Right renal cortex interstitium (tissue), 3 donors: ENCODE data around the gene PRR14L. TPM values are rescaled to one million over a fixed set of nuclear protein-coding genes. Genes with fewer than 3 reads are reported as not detected.
"Not testable (repeated sequence)": the region's sequence is repeated elsewhere in the genome, so short reads cannot be mapped to it uniquely, and the experiment has no call there.

ENCODE experiments used
- DNase-seq, 3 donors: peaks; one replicate each; pipeline ENCODE4 v3.0.0-alpha.2; 2013; ENCODE audit warnings: low read depth in 3 of 3, low spot score in 2 of 3
- polyA plus RNA-seq, 3 donors: library from polyadenylated mRNA; unstranded; fragments of 120-200 nt; gene quantifications; one replicate each; pipeline ENCODE4 v1.2.1, GENCODE V29; 2013; ENCODE audit not compliant: insufficient read length in 3 of 3

Gene PRR14L
- polyA plus RNA-seq, result 10 to 100 TPM; 25.0 to 26.7 (median 25.4) TPM

DNA sequence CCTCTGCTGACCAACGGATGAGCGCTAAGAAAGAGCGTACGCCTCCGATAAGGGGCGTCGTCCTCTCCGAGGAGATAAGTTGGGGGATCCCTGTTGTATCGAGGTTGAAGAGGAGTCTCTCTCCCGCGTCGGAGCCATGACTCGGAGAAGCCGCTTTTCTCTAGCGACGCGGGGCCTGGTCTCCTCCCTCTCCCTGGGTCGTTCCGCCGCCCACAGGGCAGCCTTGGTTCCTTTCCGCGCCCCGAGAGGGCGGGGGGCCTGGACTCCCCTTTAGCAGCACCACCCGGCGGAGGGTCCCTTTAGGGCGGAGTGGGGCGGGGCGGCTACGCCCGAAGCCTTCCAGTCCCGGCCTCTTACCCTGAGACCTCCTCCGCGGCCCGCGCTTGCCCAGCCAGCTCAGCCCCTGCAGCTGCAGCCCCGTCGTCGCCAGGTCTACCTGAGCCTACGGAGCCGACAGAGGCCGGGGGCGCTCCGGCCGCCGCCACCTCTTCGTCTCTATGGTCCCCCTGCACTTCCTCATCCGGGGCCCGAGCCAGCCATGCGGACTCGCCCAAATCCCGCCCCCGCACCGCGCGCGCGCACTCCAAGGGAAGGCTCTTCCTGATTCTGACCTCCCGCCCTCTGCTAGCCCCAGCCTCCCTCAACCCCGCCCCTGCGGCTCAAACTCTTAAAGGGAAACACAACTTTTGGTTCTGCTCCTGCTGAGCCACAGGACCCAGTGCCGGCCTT lies at the start of gene PRR14L:
TSS of gene PRR14L (minus strand) at position 497 of the 729 bp plus-strand sequence. CDS start 11,272 bp downstream, outside the sequence.
- peak; percentile 89 to 94 (median 93) for DNase-seq

DNA sequence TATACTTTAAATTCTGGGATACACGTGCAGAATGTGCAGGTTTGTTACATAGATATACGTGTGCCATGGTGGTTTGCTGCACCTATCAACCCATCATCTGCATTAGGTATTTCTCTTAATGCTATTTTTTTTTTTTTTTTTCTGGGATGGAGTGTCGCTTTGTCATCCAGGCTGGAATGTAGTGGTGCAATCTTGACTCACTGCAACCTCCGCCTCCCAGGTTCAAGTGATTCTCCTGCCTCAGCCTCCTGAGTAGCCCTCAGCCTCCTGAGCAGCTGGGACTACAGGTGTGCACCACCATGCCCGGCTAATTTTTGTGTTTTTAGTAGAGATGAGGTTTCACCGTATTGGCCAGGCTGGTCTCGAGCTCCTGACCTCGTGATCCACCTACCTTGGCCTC lies 49.4 kb upstream of the PRR14L start:
- not testable (repeated sequence) for DNase-seq

DNA sequence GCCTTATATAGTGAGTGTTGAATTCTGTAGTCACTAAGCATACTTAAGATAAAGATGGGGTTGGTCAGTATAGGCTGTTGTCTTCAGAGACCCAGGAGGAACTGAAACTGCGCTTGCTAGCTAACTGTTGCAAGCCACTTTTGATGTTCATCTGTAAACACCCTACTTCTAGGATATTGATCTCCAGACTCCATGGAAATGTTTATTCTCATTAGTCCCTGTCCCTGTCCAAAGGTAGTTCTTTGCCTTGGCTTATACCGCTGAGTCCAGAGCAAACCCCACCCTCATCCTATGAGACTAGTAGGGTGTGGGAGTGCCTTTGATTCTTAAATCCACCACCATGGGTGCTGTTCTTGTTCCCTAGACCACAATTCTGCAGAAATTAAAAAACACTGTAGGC lies 40.3 kb upstream of the PRR14L start:
- no peak for DNase-seq

DNA sequence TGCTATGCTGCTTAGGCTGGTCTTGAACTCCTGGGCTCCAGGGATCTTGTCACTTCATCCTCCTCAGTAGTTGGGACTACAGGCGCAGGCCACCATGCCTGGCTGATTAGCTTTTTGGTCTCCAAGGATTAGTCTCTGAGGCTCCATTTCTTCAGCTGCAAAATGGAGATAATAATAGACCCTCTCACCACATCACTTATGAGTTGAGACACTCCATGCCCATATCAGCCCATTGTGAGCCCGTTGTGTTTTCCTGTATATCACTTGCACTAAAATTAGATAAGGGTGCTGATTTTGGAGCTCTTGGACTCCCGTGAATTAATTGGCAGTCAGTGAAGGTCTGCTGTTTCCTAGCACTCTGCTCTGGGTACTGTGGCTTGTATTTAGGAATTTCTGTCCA lies 39.9 kb upstream of the PRR14L start:
- no peak for DNase-seq

DNA sequence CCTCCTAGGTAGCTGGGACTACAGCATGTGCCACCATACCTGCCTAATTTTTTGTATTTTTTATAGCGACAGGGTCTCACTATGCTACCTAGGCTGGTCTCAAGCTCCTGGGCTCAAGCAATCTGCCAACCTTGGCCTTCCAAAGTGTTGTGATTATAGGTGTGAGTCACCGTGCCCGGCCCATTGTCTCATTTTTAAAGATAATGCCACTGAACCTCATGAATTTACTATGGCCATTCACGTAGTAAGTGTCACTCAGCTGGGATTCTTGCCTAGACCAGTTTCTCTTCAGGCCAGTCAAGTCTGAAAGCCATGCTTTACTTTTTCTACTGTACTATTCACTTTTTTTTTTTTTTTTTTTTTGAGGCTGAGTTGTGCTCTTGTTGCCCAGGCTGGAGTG lies 26.3 kb upstream of the PRR14L start:
- DNase-seq, result no peak

DNA sequence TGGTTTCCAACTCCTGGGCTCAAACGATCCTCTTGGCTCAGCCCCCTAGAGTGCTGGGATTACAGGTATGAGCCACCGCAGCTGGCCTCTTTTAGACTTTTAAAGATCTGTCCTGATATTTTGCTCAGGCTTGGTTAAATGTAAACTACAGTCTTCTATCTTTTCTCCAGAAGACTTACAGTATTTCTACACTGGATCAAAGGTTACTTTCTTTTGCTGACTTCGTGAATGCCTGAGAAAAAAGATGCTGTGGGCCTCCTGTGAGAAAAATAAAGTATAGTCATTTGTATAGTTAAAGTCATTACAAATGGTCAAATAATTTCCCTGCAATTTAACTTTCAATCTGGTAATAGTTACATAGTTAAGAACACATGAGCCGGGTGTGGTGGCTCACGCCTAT lies 23.5 kb upstream of the PRR14L start:
- no peak for DNase-seq

DNA sequence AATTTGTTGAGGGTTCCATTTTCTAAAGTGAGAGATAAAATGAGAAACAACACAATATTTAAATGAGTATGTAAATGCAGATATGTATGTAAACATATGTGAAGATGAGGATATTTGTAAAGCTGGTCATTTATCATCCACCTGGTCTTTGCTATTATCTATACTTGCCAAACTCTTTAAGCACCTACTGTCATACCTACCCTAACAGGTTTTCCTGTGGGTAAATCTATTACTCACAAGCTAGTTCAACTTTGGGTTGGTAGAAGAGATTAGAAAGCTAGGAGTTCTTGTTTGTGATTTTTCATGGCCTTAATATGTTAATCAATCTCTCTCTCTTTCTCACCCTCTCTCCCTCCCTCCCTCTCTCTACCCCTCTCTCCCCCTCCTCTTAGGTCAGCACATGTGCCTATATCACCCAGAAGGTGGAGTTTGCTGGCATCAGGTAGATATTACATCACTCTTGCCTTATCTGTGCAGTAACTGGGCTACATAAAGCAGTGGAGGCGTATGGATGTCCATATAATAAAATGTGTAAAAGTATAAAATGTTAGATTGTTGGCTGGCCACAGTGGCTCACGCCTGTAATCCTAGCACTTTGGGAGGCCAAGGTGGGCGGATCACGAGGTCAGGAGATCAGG lies 18.6 kb upstream of the PRR14L start:
- no peak for DNase-seq

DNA sequence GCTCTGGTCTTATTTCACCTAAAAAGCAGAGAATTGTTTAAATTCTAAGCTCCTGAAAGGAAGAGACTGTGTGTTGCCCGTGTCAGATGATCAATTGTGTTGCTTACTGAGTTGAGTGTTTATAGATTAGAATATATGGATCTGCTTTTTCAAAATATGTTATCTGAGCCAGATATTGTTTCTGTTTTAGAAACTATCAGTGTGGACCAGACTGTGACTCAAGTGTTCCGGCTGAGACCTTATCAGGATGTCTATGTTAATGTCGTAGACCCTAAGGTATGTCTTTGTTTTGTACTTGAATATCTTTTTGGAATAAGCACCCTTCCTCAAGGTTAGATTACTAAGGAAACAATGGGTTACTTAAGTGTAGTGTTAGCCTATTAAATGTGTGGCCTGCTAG lies 14.9 kb upstream of the PRR14L start:
- no peak for DNase-seq

DNA sequence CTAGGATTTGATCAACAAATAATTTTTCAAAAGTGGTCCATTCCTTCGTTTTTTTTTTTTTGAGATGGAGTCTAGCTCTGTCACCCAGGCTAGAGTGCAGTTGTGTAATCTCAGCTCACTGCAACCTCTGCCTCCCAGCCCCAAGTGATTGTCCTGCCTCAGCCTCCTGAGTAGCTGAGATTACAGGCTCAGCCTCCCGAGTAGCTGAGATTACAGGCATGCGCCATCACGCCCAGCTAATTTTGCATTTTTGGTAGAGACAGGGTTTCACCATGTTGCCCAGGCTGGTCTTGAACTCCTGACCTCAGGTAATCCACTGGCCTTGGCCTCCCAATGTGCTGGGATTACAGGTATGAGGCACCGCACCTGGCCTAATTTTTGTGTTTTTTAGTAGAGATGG lies 8.9 kb upstream of the PRR14L start:
- DNase-seq, result not testable (repeated sequence)

DNA sequence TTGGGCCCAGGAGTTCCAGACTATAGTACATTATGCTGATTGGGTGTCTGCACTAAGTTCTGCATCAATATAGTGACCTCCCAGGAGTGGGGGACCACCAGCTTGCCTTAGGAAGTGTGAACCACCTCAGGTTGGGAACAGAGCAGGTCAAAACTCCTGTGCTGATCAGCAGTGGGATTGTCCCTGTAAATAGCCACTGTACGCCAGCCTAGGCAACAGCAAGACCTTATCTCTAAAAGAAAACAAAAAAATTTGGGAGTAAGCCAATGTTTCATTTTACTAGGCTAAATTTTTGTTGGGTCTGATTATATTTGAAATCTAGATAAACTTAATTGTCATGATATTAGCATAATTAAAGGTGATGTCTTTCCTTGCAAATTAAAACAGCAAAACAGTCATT lies 7.3 kb upstream of the PRR14L start:
- no peak for DNase-seq

DNA sequence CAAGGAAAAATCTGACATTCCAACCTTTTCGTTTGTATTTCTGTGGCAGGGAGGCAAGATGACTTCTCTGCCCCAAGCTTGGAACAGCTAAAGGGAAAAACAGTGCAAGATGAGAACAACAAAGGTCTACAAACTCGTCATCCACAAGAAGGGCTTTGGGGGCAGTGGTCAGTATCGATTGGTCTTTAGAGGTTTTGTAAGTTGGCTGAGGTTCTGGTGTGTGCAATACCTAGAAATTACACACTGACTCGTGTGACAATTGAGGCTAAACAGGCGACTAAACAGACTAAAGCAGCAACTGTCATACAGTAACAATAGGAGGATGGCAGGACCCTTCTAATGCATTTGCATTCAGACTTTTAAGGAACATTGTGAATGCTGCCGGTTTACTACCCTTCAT lies 4.9 kb upstream of the PRR14L start:
- DNase-seq, result no peak

DNA sequence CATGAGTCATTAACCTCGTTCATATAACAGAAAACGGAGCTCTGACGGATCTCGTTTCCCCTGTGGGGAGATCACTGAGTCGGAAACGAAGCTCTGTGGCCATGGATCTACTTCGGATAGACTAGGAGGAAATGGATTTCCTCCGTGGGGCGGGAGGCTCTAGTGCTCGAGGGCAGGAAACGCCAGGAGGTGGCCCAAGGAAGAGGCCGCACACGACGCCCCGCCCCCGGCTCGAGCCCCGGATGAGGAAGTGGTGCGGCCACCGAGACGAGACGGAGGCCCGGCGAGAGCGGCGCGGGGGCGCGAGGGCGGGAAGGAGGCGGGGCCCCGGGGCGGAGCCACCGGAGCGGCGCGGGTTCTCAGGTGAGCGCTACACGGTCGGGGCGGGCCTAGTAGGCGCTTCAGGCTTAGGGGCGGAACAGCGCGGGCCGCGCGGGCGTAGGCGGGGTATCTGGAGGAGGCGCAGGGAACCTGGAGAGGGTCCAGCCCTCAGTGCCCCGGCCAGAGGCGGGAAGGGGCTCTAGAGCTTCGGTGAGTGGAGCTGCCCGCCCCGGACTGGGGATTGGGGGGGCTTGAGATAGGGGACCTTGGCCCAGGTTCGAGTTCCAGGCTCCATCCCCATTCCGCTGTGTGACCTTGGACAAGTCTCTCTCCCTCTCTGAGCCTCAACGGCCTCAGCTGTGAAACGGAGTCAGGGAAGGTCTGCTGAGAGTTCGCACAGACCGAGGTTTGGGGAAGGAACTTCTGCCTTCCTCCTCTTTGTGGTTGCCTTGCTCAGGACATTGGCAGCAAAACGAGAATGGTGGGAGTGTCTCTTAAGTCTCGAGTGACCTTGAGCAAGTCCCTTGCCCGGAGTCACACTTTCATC lies 3.9 kb upstream of the PRR14L start, which contains the start of gene DEPDC5:
TSS of gene DEPDC5 (plus strand) at position 386 of the 868 bp plus-strand sequence. CDS start 903 bp downstream, outside the sequence.
- DNase-seq, result peak; percentile 80 to 94 (median 93)

DNA sequence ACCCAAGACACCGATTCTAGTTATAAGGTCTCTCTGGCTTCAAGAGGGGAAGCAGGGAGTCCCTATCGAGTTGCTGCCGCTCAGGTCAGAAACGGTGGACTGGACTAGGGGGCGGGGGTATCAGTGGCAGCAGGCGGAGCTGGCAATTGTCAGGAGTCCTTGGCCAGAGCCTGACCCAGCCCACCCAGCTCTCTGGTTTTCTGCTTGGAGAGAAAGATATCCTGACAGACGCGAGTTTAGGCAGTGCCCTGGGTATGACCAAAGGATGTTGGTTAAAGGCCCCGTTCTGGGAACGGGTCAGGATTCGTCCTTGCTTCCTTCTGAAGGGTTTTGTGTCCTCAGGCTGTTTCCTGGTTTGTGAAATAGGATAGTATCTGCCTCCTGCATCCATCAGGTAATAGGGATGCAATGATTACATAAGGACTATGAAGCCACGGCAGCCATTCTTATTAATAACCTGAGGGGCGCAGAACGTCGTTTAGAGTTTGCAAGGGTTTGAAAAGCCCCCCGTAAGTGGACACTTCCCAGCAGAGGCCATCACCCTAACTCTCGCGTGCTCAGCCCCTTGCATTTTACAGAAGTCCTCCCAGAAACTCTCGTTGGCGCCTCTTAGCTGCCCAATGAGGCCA lies 3.2 kb upstream of the PRR14L start:
- no peak for DNase-seq

DNA sequence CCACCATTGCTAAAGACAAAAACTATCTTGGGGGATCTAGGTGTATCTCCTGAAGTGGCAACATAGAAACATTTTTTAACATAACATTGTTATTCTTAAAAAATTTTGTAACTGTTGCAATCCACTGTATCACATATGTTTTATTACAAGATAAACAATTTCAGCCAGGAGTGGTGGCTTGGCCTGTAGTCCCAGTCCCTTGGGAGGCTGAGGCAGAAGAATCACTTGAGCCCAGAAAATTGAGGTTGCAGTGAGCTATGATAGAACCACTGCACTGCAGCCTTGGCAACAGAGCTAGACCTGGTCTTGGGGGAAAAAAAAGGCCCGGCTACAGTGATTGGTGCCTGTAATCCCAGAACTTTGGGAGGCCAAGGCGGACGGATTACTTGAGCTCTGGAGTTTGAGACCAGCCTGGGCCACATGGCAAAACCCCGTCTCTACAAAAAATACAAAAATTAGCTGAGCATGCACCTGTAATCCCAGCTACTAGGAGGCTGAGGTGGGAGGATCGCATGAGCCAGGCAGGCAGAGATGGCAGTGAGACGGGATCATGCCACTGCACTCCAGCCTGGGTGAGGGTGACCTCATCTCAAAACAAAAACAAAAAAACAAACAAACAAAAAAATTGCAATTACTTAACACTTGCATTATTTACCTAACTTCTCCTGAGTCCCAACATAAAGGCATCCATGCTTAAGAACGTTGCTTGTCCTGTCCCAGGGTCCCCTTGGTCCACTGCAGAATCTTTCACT lies 2.3 kb upstream of the PRR14L start:
- DNase-seq, result no peak

DNA sequence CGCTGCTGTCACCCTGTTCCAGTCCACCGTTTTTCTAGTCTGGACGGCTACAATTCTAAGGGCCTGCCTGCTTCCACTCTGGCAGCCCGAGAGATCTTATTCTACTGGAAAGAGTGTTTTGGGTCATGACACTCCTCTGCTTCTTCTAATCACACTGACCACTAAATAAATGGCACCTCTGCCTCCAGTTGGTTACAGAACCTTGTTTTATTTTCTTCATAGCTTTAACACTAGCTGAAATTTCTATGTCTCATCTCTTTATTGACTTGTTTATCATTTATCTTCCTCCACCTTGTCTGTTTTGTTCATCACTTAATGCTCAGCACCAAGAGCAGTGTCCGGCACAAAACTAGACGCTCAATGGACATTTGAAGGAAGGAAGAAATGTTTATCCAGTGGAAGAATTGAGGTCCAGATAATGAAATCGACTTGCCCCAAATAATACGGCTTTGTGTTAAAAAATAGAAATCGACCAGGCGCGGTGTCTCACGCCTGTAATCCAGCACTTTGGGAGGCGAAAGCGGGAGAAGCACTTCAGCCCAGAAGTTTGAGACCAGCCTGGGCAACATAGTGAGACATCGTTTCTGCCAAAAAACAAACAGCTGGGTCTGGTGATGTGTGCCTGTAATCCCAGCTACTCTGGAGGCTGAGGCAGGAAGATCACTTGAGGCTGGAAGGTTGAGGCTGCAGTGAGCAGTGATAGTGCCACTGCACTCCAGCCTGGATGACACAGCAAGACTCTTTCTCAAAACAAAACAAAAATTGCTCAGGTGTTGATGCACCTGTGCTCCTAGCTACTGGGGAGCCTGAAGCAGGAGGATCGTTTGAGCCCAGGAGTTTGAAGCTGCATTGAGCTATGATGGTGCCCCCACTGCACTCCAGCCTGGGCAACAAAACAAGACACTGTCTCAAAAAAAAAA lies 693 bp upstream of the PRR14L start:
- DNase-seq, result no peak

DNA sequence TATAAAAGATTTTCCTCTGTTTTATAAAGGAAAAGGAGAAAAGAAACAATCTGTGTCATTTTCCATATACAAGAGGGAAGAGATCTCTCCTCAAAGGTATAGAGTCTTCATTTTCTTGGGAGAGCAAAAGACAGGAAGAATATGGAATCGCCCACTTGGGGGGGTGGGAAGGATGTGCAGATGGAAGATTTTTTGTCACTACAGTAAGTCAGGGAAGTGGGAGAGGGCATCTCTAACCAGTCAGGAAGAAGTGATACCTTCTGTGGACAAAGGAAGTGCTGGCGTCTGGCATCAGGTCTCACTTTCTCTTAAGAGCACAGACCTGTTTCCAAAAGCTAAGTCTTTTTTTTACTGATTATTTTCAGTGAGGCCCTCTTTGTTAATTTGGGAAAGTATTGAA lies 1.4 kb downstream of the PRR14L start:
- DNase-seq, result no peak

DNA sequence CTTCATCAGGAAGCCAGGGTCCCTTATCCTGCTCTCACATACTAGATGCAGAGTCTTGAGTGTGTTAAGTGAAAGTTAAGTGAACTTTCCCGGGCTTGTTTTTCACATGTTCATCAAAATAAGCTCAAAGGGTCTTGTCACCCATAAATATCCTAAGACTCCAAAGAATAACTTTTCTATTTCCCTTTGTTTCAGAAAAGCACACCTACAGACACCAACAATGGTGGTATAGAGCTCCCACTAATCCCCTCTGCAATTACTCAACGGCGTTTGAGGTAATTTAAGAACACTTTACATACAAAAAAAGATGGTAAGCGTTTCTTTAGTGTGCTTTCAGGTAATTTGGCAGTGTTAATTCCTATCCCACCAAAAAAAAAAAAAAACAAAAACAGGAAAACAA lies 2.5 kb downstream of the PRR14L start:
- DNase-seq, result no peak

DNA sequence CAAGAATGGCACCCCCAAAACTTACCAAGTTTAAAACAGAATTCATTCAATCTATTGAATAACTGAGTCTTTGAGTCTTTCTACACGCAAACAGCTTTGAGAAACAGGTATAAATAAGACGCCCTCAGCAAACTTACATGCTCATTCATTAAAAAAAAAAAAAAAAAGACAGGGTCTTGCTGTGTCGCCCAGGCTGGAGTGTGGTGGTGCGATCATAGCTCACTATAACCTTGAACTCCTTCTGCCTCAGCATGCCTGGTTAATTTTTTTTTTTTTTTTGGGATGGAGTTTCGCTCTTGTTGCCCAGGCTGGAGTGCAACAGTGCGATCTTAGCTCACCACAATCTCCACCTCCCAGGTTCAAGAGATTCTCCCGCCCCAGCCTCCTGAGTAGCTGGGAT lies 6.1 kb downstream of the PRR14L start:
- DNase-seq, result no peak

DNA sequence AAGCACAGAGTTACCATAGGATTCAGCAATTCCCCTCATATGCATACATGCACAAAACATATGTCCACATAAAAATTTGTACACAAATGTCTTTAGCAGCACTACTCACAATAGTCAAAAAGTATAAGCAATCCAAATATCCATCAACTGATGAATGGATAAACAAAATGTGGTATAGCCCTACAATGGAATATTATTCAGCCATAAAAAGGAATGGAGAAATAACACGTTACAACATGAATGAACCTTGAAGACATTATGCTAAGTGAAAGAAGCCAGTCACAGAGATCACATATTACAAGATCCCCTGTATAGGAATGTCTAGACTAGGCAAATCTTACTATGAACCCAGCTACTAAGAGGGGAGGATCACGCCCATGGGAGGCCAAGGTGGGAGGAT lies 7.2 kb downstream of the PRR14L start:
- DNase-seq, result no peak
